GM19438 (cell line): ENCODE measurements around the gene SPEG.

ENCODE experiments used
- ATAC-seq: cut with Tn5 transposase; IDR thresholded peaks from one replicate; pipeline ENCODE4 v1.9.1; 2021; ENCODE audit warnings: low read depth; ENCODE audit not compliant: unreplicated experiment

SPEG gene

DNA sequence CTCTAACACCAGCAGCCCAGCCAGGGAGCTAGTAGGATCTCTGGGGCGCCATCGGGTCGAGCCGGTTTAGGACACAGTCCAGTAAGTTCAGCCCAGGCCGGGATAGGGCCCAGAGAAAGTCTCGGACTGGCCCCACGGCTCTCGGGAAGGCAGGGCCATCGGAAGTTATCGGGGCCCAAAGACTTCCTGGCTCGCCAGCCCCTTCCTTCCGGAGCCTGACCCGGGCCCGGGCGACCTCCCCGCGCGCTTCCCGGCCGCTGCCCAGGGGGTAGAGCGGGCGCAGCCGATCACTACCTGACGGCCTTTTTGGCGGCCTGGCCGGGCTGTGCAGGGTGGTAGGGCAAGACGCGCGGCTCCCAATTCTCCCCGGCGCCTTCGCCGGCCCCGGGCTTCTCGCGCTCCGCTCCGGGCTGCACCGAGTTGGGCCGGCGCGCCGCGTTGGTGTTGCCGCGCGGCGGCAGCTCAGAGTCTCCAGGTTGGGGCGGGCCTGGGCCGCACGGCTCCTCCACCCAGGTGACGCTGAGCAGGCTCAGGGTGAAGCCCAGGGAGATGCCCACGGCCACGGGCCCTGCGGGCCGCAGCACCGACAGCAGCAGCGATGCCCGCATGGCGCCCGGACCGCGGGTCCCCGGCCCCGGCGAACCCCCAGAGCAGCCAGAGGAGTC, 108.4 kb downstream of the SPEG start:
- ATAC-seq: peak; percentile 31

- ATAC-seq: peak; percentile 66
Observed at GRCh38 chr2:219543596-219544358, 109.1 kb downstream of the SPEG start, which contains the start of the genes CHPF and TMEM198. Gene CHPF (minus strand): TSS chr2:219543809. CDS start chr2:219543538, 271 bp downstream. Gene TMEM198 (plus strand): TSS chr2:219544028. CDS start chr2:219544728, 700 bp downstream.

- no peak for ATAC-seq
Observed at GRCh38 chr2:219544567-219544966, 109.9 kb downstream of the SPEG start.

GRCh38 chr2:219545295-219545942, 110.8 kb downstream of the SPEG start:
- no peak for ATAC-seq

- no peak for ATAC-seq
Observed at GRCh38 chr2:219545943-219546352, 111.3 kb downstream of the SPEG start.

DNA sequence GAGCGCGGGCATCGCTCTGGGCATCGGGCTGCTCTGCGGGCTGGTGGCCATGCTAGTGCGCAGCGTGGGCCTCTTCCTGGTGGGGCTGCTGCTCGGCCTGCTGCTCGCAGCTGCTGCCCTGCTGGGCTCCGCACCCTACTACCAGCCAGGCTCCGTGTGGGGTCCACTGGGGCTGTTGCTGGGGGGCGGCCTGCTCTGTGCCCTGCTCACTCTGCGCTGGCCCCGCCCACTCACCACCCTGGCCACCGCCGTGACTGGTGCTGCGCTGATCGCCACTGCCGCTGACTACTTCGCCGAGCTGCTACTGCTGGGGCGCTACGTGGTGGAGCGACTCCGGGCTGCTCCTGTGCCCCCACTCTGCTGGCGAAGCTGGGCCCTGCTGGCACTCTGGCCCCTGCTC, 113.0 kb downstream of the SPEG start:
- ATAC-seq: no peak
